Forelimb muscle (tissue), 1 donor: ENCODE data around the gene RAP2A. TPM values are rescaled to one million over a fixed set of nuclear protein-coding genes. Genes with fewer than 3 reads are reported as not detected.

Experiments used
- DNase-seq: peaks from one replicate; pipeline ENCODE4 v3.0.0-alpha.2; 2013; ENCODE audit warnings: low read depth
- polyA plus RNA-seq: library from polyadenylated mRNA; unstranded; fragments of 120-200 nt; gene quantifications from one replicate; pipeline ENCODE4 v1.2.1, GENCODE V29; 2013; ENCODE audit not compliant: insufficient read length

The RAP2A gene
- polyA plus RNA-seq, 1 donor: 26.4 TPM

GRCh38 chr13:97446448-97446847 lies 12.5 kb downstream of the RAP2A start:
- DNase-seq: no peak

GRCh38 chr13:97448503-97449251 lies 14.7 kb downstream of the RAP2A start:
- DNase-seq: no peak

GRCh38 chr13:97454699-97455098 lies 20.7 kb downstream of the RAP2A start:
- DNase-seq: no peak

GRCh38 chr13:97456047-97456446 lies 22.1 kb downstream of the RAP2A start:
- no peak for DNase-seq

- DNase-seq: no peak
These were observed 25.3 kb downstream of the RAP2A start for GRCh38 chr13:97459215-97459777.

- no peak for DNase-seq
These were observed 26.2 kb downstream of the RAP2A start for GRCh38 chr13:97460004-97460775.

GRCh38 chr13:97460853-97461252 lies 26.9 kb downstream of the RAP2A start:
- DNase-seq: no peak

- no peak for DNase-seq
These were observed 30.6 kb downstream of the RAP2A start for GRCh38 chr13:97464561-97464960.

- DNase-seq: no peak
These were observed 32.8 kb downstream of the RAP2A start for GRCh38 chr13:97466722-97467121.

GRCh38 chr13:97468331-97468730 lies 34.4 kb downstream of the RAP2A start:
- DNase-seq: no peak

GRCh38 chr13:97471711-97472110 lies 37.7 kb downstream of the RAP2A start:
- no peak for DNase-seq

GRCh38 chr13:97474349-97474980 lies 40.5 kb downstream of the RAP2A start:
- no peak for DNase-seq

GRCh38 chr13:97475011-97475410 lies 41.0 kb downstream of the RAP2A start:
- DNase-seq: no peak

GRCh38 chr13:97477844-97478243 lies 43.9 kb downstream of the RAP2A start:
- DNase-seq: no peak

GRCh38 chr13:97478247-97478646 lies 44.3 kb downstream of the RAP2A start:
- DNase-seq: no peak

- no peak for DNase-seq
These were observed 49.5 kb downstream of the RAP2A start for GRCh38 chr13:97483465-97483864.

GRCh38 chr13:97484301-97484700 lies 50.3 kb downstream of the RAP2A start:
- no peak for DNase-seq

GRCh38 chr13:97485320-97485719 lies 51.4 kb downstream of the RAP2A start:
- DNase-seq: no peak

GRCh38 chr13:97490702-97491307 lies 56.8 kb downstream of the RAP2A start:
- DNase-seq: no peak

GRCh38 chr13:97491452-97491851 lies 57.5 kb downstream of the RAP2A start:
- no peak for DNase-seq

GRCh38 chr13:97492257-97492656 lies 58.3 kb downstream of the RAP2A start:
- no peak for DNase-seq
